GM18507 (cell line): Measurements from ENCODE around the gene ENDOV.

Source experiments
- DNase-seq: peaks from one replicate; pipeline ENCODE4 v3.0.0; 2011; ENCODE audit warnings: low read depth; ENCODE audit not compliant: insufficient read length; ENCODE audit errors: extremely low spot score
- FAIRE-seq: peaks from 2 replicates; lab custom pipeline; 2011; peaks lifted over from hg19 to GRCh38; lab: Jason Lieb, UNC

Gene ENDOV

GRCh38 chr17:80458016-80458415, 43.0 kb downstream of the ENDOV start:
- no peak for DNase-seq
- FAIRE-seq: no peak

DNA sequence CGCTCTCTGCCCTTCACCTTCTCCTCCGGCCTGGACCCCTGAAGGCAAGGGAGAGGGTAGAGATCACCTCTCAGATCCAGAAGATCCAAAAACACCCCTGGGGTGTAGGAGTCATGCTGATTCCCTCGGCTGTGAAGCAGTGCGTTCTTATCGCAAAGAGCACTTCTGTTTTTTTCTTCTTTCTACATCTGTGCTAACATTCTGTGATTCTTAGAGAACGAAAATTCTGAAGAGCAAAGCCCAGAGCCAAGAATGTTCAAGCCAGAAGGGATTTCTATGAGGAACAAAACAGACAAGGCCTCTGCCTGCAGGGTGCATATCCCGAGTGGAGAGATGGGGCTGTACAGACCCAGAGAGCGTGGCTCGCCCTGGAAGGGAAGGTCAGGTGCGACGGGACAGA, 44.3 kb downstream of the ENDOV start:
- DNase-seq: no peak
- FAIRE-seq: no peak

DNA sequence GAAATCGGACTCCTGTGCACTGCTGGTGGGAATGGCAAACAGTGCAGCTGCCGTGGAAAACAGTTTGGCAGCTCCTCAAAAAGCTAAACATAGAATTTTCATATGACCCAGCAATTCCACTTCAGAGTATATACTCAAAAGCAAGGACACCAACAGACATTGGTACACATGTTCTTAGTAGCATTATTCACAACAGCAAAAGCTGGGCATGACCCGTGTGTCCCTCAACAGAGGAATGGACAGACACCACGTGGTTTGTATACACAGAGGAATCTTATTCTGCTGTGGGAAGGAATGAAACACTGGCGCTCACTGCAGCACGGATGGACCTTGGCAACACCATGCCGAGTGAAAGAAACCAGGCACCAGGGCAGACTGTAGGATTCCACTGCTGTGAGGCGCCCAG, 45.5 kb downstream of the ENDOV start:
- DNase-seq: no peak
- FAIRE-seq: no peak

- FAIRE-seq: no peak
- DNase-seq: no peak
These were observed 46.7 kb downstream of the ENDOV start for GRCh38 chr17:80461528-80462160.

DNA sequence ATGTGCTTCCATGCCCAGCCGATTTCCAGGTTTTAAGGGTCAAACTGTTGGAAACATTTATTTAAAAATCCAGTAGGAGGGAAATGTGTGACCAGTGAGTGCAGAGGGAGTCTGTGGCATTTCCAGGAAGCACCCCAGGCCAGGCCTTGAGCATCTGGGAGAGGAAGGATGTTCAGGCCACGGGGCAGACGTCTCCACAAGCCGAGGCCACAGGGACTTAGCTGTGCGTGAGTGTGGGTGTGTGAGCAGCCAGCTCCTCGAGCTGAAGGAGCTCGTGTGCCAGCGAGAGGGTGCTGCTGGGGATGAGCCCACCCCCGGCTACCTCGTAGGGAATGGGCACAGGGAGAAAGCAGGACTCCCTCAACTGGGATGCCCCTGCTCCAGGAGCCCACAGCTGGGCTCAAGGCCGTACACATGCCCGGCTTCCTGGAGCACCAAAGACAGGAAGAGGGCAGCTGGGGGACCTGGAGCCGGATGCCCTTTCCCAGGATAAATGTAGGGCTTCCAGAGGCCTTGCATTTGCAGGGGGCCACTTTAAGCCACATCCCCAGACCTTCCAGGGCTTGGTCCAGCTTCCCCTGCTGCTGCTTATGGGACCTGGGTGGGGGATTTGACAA, 48.9 kb downstream of the ENDOV start:
- no peak for DNase-seq
- FAIRE-seq: no peak

- FAIRE-seq (no peak), DNase-seq (no peak)
These were observed 49.5 kb downstream of the ENDOV start for GRCh38 chr17:80464486-80464885.

DNA sequence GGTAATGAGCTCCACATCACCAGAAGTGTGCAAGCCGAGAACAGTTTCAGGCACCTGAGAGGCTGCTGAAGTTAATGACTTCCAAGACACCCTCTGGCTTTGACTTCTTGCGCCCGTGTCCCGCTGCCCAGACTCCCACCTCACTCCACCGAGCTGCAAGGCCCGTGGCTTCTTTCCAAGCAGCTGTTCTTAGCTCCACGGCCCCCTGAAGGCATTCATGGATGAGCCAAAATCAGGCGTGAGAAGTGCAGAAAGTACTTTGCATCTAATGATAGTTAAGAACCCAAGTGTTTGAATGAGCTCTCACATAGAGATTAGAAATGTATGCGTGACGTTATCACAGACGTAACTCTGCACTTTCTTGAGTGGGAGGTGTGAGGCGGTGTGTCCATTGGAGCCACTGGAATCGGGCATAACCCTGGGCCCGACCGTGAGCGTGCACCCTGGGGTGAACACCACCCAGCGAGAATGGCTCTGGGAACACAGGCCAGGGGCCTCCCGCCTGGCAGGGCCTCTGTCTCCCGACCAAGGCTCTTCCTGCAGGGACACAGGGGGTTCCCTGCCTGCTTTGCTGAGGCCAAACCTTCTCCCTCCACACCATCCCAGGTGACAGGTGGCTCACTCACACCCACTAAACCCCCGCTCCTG, 50.5 kb downstream of the ENDOV start:
- DNase-seq: no peak
- FAIRE-seq: no peak

DNA sequence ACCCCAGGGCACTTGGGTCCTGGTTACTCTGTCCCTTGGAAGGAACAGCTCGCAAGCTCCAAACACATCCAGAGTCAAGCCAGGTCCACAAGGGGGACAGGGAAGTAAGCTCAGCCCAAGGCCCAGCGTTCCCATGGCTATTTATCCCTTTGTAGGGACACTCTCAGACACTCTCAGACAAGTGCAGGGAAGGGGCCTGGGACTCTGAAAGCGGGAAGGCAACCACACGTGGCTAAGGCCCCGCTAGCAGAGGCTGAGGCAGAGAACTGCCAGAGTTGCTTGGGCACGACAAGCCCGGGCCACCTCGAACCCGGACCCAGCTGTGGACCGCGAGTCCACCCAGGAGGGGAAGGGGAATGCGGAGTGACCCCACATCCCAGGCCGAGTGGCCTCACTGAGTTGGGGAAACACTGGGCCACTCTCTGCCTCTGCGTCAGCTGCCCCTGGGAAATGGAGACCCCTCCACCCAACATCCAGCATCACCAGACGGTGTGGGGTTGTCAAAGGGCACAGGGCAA, 51.3 kb downstream of the ENDOV start:
- FAIRE-seq (no peak), DNase-seq (no peak)

DNA sequence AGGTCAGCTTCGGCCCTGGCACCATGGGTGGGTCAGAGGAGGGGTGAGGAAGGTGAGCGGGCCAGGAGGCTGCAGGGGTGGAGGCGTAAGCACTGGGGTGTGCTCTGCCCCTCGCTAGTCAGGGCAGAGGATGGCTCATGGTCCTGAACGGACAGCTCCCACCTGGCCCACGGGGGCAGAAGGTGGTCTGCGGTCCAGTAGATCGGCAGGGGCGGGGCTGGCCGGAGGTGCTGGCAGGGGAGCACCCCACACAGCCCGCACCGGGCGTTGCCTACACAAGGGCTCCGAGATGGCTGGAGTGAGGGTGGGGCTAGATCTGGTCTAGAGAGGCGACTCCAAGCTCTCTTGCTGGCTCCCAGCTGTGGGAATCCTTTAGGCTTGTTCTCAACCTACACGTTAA, 53.3 kb downstream of the ENDOV start:
- FAIRE-seq (no peak), DNase-seq (no peak)

GRCh38 chr17:80468781-80469493, 54.0 kb downstream of the ENDOV start:
- FAIRE-seq (no peak), DNase-seq (no peak)

- no peak for DNase-seq
- FAIRE-seq: no peak
These were observed 54.7 kb downstream of the ENDOV start for GRCh38 chr17:80469667-80470066.

- FAIRE-seq: no peak
- DNase-seq: no peak
These were observed 55.6 kb downstream of the ENDOV start for GRCh38 chr17:80470603-80471002.

- no peak for DNase-seq
- no peak for FAIRE-seq
These were observed 57.0 kb downstream of the ENDOV start for GRCh38 chr17:80471922-80472321.

DNA sequence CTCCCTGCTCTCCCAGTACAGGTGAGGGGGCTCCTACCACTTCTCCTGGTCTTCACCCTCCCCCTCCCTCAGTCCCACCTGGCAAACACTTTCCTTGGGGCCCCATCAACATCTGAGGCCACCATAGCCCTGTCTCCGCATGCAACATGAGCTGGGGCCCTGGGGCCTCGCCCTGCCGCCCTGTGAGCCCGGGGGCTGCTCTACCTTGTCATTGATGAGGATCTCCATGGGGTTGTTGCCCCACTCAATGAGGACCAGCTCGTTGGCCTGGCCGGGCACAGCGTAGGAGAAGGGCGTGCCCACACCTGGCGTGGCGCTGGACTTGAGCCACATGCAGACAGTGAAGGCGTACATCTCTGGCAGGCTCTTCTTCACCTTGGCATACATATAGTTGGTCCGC, 58.0 kb downstream of the ENDOV start:
- no peak for DNase-seq
- FAIRE-seq: no peak

GRCh38 chr17:80473701-80474100, 58.7 kb downstream of the ENDOV start:
- DNase-seq: no peak

DNA sequence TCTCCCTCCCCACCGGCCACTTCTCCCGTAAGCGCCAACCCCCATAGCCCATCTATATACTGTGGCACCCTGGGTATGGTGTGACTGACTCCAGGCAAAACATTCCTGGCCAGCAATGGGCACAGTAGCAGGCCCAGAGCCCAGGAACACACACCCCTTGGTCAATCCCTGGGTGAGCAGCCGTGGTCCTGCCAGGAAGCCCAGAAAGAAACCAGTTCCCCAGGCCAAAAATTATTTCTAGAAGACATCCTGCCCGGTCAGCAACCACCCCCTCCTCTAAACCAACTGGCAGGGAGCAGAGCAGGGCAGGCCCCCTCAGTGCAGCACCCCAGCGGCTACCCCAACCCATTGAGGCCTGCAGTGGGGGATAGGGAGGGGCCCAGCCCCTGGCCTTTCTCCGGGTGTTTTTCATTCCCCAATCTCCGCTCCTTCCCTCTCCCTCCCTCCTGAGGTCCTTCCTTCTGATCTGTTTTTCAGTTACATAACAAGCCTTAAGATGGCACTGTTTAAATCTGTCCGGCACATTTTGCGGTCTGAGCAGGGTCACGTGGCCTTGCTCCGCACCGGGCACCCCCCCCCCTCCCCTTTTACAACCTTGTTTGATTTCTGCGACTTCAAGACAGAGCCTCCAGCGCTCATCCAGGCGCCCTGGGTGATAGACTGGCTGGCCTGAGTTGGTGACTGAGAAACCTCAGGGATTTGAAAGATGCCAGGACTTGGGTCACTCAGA, 59.4 kb downstream of the ENDOV start:
- FAIRE-seq: no peak
- no peak for DNase-seq

More at GRCh38 chr17:80473701-80474100, 58.7 kb downstream of the ENDOV start:
- no peak for FAIRE-seq

- DNase-seq (no peak), FAIRE-seq (no peak)
These were observed 60.3 kb downstream of the ENDOV start for GRCh38 chr17:80474961-80475909.
